WTC11 (cell line): ENCODE data around the gene WBP4. TPM values are rescaled to one million over a fixed set of nuclear protein-coding genes. Genes with fewer than 3 reads are reported as not detected.

Source experiments
- ATAC-seq: fragments of 200-7000 bp; cut with Tn5 transposase; 2 replicates; pipeline ENCODE4 v1.10.0; 2021; ENCODE audit warnings: mild to moderate bottlenecking, moderate library complexity
- CTCF ChIA-PET: fragments of 300-600 bp; sonication (Branson Sonifier 250); formaldehyde crosslinking; loops from one replicate; lab custom pipeline; 2021; ENCODE audit warnings: antibody characterized with exemption; lab: Charles Lee
- POLR2A ChIA-PET: fragments of 350-600 bp; sonication (Branson Sonifier 250); formaldehyde crosslinking; loops from one replicate; lab custom pipeline; 2021; ENCODE audit warnings: antibody characterized with exemption; lab: Charles Lee
- DNase-seq: peaks from one replicate; pipeline ENCODE4 v3.0.0; 2021; ENCODE audit warnings: low spot score
- H3K27ac Mint-ChIP-seq: 2 replicates; pipeline ENCODE4 v1.8.0; 2021; ENCODE audit warnings: mixed read lengths
- H3K27me3 Mint-ChIP-seq: 2 replicates; pipeline ENCODE4 v1.8.0; 2021; ENCODE audit warnings: low read depth, mild to moderate bottlenecking, moderate library complexity, mixed read lengths
- H3K36me3 Mint-ChIP-seq: 2 replicates; pipeline ENCODE4 v1.8.0; 2021; ENCODE audit warnings: mixed read lengths
- H3K4me1 Mint-ChIP-seq: 2 replicates; pipeline ENCODE4 v1.8.0; 2022; ENCODE audit warnings: mixed read lengths
- H3K4me3 Mint-ChIP-seq: 2 replicates; pipeline ENCODE4 v1.8.0; 2021; ENCODE audit warnings: mild to moderate bottlenecking, moderate library complexity, mixed read lengths
- H3K9me3 Mint-ChIP-seq: 2 replicates; pipeline ENCODE4 v1.8.0; 2021; ENCODE audit warnings: mixed read lengths
- CBFB ChIP-seq: sonication (generic); formaldehyde crosslinking; IDR thresholded peaks from 2 replicates; pipeline ENCODE4 v1.8.1; 2022; ENCODE audit warnings: mild to moderate bottlenecking, low read depth, missing genetic modification reagents
- E2F5 ChIP-seq: sonication (generic); formaldehyde crosslinking; IDR thresholded peaks from 2 replicates; pipeline ENCODE4 v1.8.1; 2022; ENCODE audit warnings: mild to moderate bottlenecking, moderate library complexity, missing genetic modification reagents
- ERG ChIP-seq: fragments of 250-450 bp; sonication (Bioruptor Pico); IDR thresholded peaks from 2 replicates; pipeline ENCODE4 v1.8.0; 2021; ENCODE audit warnings: mild to moderate bottlenecking
- ETV6 ChIP-seq: sonication (generic); formaldehyde crosslinking; IDR thresholded peaks from 2 replicates; pipeline ENCODE4 v1.8.1; 2022; ENCODE audit warnings: mild to moderate bottlenecking, missing genetic modification reagents
- NR1H2 ChIP-seq: sonication (generic); formaldehyde crosslinking; IDR thresholded peaks from 2 replicates; pipeline ENCODE4 v1.9.0; 2021; ENCODE audit warnings: mild to moderate bottlenecking, moderate library complexity, missing genetic modification reagents
- PRRX2 ChIP-seq: fragments of 250-450 bp; sonication (Bioruptor Pico); IDR thresholded peaks from 2 replicates; pipeline ENCODE4 v1.8.0; 2021; ENCODE audit warnings: mild to moderate bottlenecking
- SP1 ChIP-seq: sonication (generic); formaldehyde crosslinking; conservative IDR thresholded peaks from 2 replicates; pipeline ENCODE4 v1.8.1; 2022; ENCODE audit warnings: missing genetic modification reagents
- TCF7 ChIP-seq: sonication (generic); formaldehyde crosslinking; IDR thresholded peaks from 2 replicates; pipeline ENCODE4 v1.8.0; 2022; ENCODE audit warnings: mild to moderate bottlenecking, low read depth, missing genetic modification reagents, moderate library complexity
- ZBTB21 ChIP-seq: sonication (generic); formaldehyde crosslinking; IDR thresholded peaks from 2 replicates; pipeline ENCODE4 v1.8.1; 2023; ENCODE audit warnings: mild to moderate bottlenecking, missing genetic modification reagents, borderline replicate concordance
- ZNF138 ChIP-seq: sonication (generic); formaldehyde crosslinking; conservative IDR thresholded peaks from 2 replicates; pipeline ENCODE4 v1.8.1; 2022; ENCODE audit warnings: mild to moderate bottlenecking, moderate library complexity, missing genetic modification reagents
- ZNF396 ChIP-seq: fragments of 250-450 bp; sonication (Bioruptor Pico); IDR thresholded peaks from 2 replicates; pipeline ENCODE4 v1.8.0; 2021; ENCODE audit warnings: mild to moderate bottlenecking, moderate library complexity, borderline replicate concordance
- total RNA-seq: library from RNA; stranded (reverse); gene quantifications from 3 replicates; pipeline ENCODE4 v1.2.3, GENCODE V29; 2021
- TF ChIP-seq, protein P1 (sequence below): sonication (generic); formaldehyde crosslinking; IDR thresholded peaks from 2 replicates; pipeline ENCODE4 v1.8.0; 2022; ENCODE audit warnings: missing genetic modification reagents
- TF ChIP-seq, protein P2 (sequence below): fragments of 250-450 bp; sonication (Bioruptor Pico); conservative IDR thresholded peaks from 2 replicates; pipeline ENCODE4 v1.9.0; 2021; ENCODE audit warnings: mild to moderate bottlenecking
- TF ChIP-seq, protein P3 (sequence below): sonication (generic); formaldehyde crosslinking; IDR thresholded peaks from 2 replicates; pipeline ENCODE4 v1.8.1; 2023; ENCODE audit warnings: mild to moderate bottlenecking, moderate library complexity, missing genetic modification reagents
- TF ChIP-seq, protein P4 (sequence below): sonication (generic); formaldehyde crosslinking; IDR thresholded peaks from 2 replicates; pipeline ENCODE4 v1.8.1; 2022; ENCODE audit warnings: mild to moderate bottlenecking, missing genetic modification reagents, moderate library complexity, borderline replicate concordance
- TF ChIP-seq, protein P5 (sequence below): sonication (generic); formaldehyde crosslinking; IDR thresholded peaks from 2 replicates; pipeline ENCODE4 v1.8.1; 2023; ENCODE audit warnings: mild to moderate bottlenecking, missing genetic modification reagents

The WBP4 gene
- total RNA-seq, 1 experiment from 2014 or later, result 9.6 TPM

DNA sequence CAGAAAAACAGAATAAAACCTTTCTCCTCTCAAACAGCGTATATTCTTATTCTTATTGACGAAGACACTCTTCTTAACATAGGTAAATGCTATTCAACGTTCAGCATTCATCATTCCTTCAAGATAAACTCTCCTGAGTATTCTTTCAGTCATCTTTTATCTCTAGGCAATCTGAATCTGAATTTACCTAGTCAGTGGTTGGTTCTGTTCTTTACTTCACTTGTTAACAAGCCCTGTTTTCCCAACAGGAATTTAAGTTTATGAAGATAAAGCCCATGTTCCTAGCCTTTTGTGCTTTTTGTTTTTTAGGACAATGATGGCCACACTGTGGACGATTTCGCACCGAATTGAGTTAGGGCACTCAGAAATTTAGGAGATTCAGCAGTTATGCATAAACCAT lies 45.4 kb upstream of the WBP4 start (continued):
- TF ChIP-seq, protein P1, sequence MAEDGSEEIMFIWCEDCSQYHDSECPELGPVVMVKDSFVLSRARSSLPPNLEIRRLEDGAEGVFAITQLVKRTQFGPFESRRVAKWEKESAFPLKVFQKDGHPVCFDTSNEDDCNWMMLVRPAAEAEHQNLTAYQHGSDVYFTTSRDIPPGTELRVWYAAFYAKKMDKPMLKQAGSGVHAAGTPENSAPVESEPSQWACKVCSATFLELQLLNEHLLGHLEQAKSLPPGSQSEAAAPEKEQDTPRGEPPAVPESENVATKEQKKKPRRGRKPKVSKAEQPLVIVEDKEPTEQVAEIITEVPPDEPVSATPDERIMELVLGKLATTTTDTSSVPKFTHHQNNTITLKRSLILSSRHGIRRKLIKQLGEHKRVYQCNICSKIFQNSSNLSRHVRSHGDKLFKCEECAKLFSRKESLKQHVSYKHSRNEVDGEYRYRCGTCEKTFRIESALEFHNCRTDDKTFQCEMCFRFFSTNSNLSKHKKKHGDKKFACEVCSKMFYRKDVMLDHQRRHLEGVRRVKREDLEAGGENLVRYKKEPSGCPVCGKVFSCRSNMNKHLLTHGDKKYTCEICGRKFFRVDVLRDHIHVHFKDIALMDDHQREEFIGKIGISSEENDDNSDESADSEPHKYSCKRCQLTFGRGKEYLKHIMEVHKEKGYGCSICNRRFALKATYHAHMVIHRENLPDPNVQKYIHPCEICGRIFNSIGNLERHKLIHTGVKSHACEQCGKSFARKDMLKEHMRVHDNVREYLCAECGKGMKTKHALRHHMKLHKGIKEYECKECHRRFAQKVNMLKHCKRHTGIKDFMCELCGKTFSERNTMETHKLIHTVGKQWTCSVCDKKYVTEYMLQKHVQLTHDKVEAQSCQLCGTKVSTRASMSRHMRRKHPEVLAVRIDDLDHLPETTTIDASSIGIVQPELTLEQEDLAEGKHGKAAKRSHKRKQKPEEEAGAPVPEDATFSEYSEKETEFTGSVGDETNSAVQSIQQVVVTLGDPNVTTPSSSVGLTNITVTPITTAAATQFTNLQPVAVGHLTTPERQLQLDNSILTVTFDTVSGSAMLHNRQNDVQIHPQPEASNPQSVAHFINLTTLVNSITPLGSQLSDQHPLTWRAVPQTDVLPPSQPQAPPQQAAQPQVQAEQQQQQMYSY, result no peak
- TF ChIP-seq, protein P2, sequence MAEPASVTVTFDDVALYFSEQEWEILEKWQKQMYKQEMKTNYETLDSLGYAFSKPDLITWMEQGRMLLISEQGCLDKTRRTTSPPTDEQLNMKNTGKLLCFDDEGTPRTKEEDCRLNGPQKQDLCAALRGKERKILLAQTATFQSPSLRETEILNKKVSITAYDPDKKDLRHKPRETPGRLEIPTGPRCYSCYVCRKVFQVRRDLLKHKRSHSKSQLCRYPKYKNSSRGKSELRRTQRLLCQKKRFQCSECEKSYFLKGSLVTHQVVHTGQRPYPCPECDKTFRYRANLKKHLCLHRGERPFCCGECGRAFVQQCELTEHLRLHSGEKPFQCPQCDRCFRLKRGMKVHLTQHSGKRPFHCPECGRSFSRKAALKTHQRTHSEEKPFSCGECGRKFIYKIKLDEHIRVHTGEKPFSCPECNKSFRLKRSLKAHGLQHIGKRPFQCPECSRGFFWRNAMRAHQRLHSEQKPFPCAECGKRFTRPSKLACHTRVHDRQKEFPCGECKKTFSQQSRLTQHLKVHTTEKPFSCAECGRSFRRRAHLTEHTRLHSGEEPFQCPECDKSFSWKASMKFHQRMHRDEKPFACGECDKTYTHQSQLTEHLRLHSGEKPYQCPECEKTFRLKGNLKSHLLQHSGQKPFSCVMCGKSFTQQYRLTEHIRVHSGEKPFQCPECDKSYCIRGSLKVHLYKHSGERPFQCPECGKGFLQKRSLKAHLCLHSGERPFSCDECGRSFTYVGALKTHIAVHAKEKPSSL (CRISPR knock-in tag), result no peak
- TF ChIP-seq, protein P3, sequence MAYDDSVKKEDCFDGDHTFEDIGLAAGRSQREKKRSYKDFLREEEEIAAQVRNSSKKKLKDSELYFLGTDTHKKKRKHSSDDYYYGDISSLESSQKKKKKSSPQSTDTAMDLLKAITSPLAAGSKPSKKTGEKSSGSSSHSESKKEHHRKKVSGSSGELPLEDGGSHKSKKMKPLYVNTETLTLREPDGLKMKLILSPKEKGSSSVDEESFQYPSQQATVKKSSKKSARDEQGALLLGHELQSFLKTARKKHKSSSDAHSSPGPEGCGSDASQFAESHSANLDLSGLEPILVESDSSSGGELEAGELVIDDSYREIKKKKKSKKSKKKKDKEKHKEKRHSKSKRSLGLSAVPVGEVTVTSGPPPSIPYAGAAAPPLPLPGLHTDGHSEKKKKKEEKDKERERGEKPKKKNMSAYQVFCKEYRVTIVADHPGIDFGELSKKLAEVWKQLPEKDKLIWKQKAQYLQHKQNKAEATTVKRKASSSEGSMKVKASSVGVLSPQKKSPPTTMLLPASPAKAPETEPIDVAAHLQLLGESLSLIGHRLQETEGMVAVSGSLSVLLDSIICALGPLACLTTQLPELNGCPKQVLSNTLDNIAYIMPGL (CRISPR knock-in tag), result no peak
- TF ChIP-seq ZNF138 (CRISPR knock-in tag) (no peak), NR1H2 (CRISPR knock-in tag) (no peak)
- TF ChIP-seq, all 79 proteins: peak for 0

DNA sequence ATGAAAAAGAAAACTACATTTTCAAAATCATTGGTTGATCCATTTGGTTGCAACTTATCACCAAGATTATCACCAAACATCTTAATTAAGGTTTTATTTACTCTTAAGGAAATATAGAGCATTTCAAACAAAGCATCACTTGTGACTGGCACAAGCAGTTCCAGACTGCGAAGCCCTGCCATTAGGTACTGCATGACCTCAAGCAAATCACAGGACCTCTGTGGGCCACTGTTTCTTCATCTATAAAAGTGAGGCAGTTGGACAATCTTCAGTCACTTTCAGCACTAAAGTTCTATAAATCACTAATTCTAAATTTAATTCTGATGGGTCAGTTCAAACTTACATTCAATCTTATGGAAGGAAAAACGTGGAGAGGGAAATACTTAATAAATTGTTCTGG lies 44.1 kb upstream of the WBP4 start:
- Mint-ChIP-seq H3K4me3 (no peak overlapping the region), H3K9me3 (no peaks in the 10 kb centered on the region), H3K4me1 (peaks cover 59% of the 10 kb centered on the region), H3K36me3 (no peaks in the 10 kb centered on the region), H3K27me3 (no peaks in the 10 kb centered on the region), H3K27ac (no peak overlapping the region; the same call in 1 of the 2 replicates)
- CTCF ChIA-PET, result no interaction called here
- ATAC-seq, result no peak
- DNase-seq, result no peak
- POLR2A ChIA-PET, result no interaction called here
- TF ChIP-seq PRRX2 (CRISPR knock-in tag) (no peak), ZNF396 (CRISPR knock-in tag) (no peak), ZBTB21 (CRISPR knock-in tag) (no peak), E2F5 (CRISPR knock-in tag) (no peak), ERG (CRISPR knock-in tag) (no peak), CBFB (CRISPR knock-in tag) (no peak), ETV6 (no peak), TCF7 (CRISPR knock-in tag) (no peak), SP1 (CRISPR knock-in tag) (no peak)
- TF ChIP-seq, protein P4, sequence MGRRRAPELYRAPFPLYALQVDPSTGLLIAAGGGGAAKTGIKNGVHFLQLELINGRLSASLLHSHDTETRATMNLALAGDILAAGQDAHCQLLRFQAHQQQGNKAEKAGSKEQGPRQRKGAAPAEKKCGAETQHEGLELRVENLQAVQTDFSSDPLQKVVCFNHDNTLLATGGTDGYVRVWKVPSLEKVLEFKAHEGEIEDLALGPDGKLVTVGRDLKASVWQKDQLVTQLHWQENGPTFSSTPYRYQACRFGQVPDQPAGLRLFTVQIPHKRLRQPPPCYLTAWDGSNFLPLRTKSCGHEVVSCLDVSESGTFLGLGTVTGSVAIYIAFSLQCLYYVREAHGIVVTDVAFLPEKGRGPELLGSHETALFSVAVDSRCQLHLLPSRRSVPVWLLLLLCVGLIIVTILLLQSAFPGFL (CRISPR knock-in tag), result no peak
- TF ChIP-seq, protein P5, sequence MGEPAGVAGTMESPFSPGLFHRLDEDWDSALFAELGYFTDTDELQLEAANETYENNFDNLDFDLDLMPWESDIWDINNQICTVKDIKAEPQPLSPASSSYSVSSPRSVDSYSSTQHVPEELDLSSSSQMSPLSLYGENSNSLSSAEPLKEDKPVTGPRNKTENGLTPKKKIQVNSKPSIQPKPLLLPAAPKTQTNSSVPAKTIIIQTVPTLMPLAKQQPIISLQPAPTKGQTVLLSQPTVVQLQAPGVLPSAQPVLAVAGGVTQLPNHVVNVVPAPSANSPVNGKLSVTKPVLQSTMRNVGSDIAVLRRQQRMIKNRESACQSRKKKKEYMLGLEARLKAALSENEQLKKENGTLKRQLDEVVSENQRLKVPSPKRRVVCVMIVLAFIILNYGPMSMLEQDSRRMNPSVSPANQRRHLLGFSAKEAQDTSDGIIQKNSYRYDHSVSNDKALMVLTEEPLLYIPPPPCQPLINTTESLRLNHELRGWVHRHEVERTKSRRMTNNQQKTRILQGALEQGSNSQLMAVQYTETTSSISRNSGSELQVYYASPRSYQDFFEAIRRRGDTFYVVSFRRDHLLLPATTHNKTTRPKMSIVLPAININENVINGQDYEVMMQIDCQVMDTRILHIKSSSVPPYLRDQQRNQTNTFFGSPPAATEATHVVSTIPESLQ (CRISPR knock-in tag), result no peak
